Progenitor cell of endocrine pancreas (in vitro differentiated cells): ENCODE measurements around the gene CHTF18. TPM values are rescaled to one million over a fixed set of nuclear protein-coding genes. Genes with fewer than 3 reads are reported as not detected.

ENCODE experiments used
- DNase-seq: peaks from one replicate; pipeline ENCODE4 v3.0.0; 2021; ENCODE audit warnings: low spot score; ENCODE audit not compliant: unreplicated experiment
- H3K27ac Mint-ChIP-seq: 2 replicates; pipeline ENCODE4 v1.8.0; 2021; ENCODE audit warnings: mild to moderate bottlenecking, moderate library complexity, mixed read lengths
- H3K27me3 Mint-ChIP-seq: 2 replicates; pipeline ENCODE4 v1.8.0; 2021; ENCODE audit warnings: mixed read lengths
- H3K36me3 Mint-ChIP-seq: 2 replicates; pipeline ENCODE4 v1.8.0; 2022; ENCODE audit warnings: mixed read lengths; ENCODE audit not compliant: insufficient read depth
- H3K4me1 Mint-ChIP-seq: 2 replicates; pipeline ENCODE4 v1.8.0; 2021; ENCODE audit warnings: low read depth, mixed read lengths
- H3K4me3 Mint-ChIP-seq: 2 replicates; pipeline ENCODE4 v1.8.0; 2021; ENCODE audit warnings: low read depth, mild to moderate bottlenecking, moderate library complexity, mixed read lengths
- H3K9me3 Mint-ChIP-seq: 2 replicates; pipeline ENCODE4 v1.8.0; 2021; ENCODE audit warnings: low read depth, mixed read lengths
- total RNA-seq: library from RNA; stranded (reverse); gene quantifications from 2 replicates; pipeline ENCODE4 v1.2.1, GENCODE V29; 2021
- TF ChIP-seq, protein P1 (sequence below): fragments of 200-600 bp; sonication (generic); IDR thresholded peaks from one replicate; pipeline ENCODE4 v1.5.0; 2021; ENCODE audit warnings: antibody characterized with exemption, mild to moderate bottlenecking; ENCODE audit not compliant: unreplicated experiment

CHTF18 gene
- total RNA-seq, 1 donor from 2014 or later: 99.3 TPM

DNA sequence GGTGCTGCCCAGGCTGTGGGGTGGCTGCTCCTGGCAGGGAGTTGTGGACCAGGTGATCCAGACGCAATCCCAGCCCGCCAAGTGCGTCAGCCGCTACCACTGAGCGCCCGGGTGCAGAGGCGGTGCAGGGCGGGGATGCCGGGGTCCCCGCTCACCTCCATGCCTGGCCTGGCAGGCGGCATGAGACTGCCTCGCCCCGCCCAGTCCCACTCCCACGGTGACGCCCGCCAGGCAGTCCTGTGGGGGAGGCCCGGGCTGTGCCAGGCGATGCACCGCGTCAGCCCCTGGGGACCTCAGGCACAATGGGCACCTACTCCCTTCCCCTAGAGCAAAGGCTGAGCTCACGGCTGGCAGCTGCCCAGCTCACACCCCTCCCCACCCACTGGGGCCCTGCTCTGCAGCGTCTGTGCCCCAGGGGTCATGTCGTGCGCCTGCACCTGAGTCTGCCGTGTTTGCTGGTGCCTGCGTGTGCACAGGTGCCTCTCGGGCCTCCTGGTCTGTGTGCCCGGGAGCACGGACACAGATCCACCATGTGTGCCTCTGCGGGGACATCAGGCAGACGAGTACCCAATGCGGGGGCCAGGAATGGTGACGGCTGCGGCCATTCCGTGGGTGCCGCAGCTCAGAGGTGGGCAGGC lies 5.5 kb upstream of the CHTF18 start:
- Mint-ChIP-seq H3K9me3 (no peaks in the 10 kb centered on the region), H3K4me3 (no peak overlapping the region), H3K27ac (no peak overlapping the region), H3K27me3 (peaks cover 7% of the 10 kb centered on the region), H3K36me3 (peaks cover 2% of the 10 kb centered on the region), H3K4me1 (no peaks in the 10 kb centered on the region)
- DNase-seq: no peak
- TF ChIP-seq, protein P1, sequence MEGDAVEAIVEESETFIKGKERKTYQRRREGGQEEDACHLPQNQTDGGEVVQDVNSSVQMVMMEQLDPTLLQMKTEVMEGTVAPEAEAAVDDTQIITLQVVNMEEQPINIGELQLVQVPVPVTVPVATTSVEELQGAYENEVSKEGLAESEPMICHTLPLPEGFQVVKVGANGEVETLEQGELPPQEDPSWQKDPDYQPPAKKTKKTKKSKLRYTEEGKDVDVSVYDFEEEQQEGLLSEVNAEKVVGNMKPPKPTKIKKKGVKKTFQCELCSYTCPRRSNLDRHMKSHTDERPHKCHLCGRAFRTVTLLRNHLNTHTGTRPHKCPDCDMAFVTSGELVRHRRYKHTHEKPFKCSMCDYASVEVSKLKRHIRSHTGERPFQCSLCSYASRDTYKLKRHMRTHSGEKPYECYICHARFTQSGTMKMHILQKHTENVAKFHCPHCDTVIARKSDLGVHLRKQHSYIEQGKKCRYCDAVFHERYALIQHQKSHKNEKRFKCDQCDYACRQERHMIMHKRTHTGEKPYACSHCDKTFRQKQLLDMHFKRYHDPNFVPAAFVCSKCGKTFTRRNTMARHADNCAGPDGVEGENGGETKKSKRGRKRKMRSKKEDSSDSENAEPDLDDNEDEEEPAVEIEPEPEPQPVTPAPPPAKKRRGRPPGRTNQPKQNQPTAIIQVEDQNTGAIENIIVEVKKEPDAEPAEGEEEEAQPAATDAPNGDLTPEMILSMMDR: no peak

DNA sequence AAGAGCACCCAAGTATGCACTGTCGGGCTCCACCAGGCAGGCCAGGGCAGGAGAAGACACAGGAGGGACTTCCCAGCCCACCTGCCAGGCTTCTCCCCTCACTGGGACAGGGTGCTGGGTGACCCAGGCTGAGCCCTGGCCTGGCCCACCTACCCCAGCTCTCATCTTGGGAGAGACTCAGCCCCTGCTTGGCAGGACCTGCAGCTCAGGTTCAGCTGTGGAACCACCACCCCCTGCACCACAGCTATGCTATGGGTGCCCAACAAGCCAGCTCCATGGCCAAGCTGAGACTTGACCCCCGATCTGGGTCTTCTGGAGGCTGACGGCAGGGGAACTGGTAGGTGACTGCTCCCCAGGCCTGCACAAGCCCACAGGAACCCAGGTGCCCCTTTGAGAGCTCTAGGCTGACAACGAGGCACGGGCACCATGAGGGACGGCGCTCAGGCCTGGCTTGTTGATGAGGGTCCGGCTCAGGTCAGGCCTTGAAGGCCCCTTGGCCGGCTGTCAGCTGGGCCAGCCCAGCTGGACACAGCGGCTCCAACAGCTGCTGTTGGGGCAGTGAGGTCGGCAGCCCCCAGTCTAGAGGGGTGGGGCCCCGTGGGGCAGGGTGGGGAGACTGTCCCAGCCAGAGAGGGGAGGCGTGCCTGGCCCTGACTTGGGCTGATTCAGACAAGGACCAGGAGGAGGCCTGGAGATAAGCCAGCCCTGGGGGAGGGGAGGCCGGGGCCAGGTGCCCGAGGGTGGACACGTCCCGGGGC lies 4.8 kb upstream of the CHTF18 start:
- Mint-ChIP-seq H3K4me1 (no peaks in the 10 kb centered on the region), H3K4me3 (no peak overlapping the region), H3K9me3 (no peaks in the 10 kb centered on the region), H3K36me3 (peaks cover 2% of the 10 kb centered on the region), H3K27me3 (peaks cover 6% of the 10 kb centered on the region), H3K27ac (no peak overlapping the region)
- TF ChIP-seq, protein P1: no peak
- DNase-seq: no peak

DNA sequence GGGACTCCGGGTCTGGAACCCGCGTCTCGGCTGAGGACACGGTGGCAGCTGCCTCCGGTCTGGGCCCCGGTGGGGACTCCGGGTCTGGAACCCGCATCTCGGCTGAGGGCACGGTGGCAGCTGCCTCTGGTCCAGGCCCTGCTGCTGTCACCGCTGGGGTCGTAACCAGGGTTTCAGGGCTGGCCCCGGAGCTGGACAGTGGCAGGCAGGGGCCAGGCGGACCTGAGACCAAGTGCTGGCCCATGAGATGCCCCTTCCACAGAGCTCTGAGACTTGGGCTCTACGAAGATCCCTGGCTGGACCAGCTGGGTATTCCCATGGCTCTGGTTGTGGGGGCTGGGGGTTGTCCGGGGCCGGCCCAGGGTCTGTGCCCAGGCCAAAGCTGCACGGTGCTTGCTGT lies 4.0 kb upstream of the CHTF18 start:
- TF ChIP-seq, protein P1: no peak
- Mint-ChIP-seq H3K4me3 (no peak overlapping the region), H3K4me1 (no peaks in the 10 kb centered on the region), H3K27ac (no peak overlapping the region), H3K36me3 (peaks cover 2% of the 10 kb centered on the region), H3K27me3 (peaks cover 6% of the 10 kb centered on the region), H3K9me3 (no peaks in the 10 kb centered on the region)
- no peak for DNase-seq

DNA sequence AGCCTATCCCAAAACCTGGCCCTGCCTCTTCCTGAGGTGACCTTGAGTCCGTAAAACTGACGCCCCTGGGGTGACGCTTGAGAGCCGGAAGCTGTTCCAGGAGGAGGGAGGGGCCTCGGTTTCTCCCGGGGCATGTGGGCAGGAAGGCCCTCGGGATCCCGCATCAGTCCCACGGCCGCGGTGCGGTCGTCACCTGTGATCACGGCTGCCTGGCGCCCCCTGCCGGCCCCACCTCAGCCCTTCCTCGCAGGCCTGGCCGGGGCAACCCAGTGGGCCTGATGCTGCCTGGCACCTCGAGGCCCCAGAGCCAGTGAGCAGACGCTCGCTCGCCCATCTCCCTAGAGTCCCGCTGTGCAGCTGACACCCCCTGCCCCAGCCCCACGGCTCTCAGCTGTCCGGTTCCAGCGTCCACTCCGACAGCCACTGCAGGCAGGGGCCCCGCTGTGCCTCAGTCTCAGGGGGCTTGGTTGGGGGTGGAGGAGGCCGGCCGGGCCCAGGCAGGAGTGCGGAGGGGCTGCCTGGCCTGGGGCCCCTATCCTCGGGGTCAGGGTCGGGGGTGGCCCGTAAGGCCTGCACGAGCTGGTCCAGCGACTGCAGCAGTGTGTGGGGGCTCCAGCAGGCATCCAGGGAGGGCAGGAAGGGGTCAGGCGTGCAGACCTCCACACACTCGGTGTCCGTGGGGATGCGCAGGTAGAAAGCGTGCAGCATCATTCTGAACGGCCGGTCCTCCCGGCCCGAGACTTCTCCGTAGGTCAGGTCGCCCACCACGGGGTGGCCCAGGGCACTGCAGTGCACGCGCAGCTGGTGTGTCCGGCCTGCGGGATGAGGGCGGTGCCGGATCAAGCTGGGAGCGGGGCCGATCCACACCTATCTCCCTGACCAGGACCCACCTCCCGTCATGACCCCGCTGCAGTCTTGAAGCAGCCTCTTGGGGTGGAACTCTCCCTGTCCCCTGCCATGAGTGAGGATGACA lies 2.6 kb upstream of the CHTF18 start:
- Mint-ChIP-seq H3K36me3 (peaks cover 2% of the 10 kb centered on the region), H3K4me1 (no peaks in the 10 kb centered on the region), H3K9me3 (no peaks in the 10 kb centered on the region), H3K27me3 (peaks cover under 1% of the 10 kb centered on the region), H3K27ac (no peak overlapping the region), H3K4me3 (peak overlapping the region; percentile 57)
- TF ChIP-seq, protein P1: peak; percentile 80
- peak; percentile 75 for DNase-seq

DNA sequence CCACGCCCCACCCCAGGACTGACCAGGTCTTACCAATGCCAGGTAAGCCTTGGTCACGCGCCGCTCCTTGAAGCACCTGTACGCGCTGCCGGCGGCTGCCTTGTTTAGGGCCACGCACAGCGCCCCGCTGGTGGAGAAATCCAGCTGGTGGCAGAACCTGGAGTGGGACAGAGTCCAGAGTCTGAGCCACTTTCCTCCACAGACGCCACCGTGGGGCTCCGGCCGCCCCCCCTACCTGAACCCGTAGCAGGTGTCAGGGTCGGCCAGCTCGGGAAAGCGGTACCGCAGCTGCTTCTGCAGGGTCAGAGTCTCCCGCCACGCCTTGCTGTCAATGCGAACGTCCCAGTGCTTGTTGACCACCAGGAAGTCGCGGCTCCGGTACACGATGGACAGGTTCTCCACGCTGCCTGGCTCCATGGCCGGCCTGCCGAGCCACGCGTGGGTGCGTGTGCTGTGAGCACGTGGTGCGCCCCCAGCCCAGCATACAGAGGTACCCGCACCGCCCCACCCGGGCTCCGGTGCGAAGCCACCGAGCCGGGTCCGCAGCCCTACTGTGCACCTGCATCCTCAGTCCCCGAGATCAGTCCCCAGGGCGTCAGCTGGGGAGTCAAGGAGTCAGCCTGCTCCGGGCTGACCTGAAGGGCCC lies 976 bp upstream of the CHTF18 start:
- no peak for DNase-seq
- Mint-ChIP-seq H3K4me3 (peak overlapping the region; percentile 84), H3K27ac (peak overlapping the region; percentile 62), H3K27me3 (no peaks in the 10 kb centered on the region), H3K4me1 (no peaks in the 10 kb centered on the region), H3K36me3 (peaks cover 7% of the 10 kb centered on the region), H3K9me3 (no peaks in the 10 kb centered on the region)
- TF ChIP-seq, protein P1: no peak
